Brain microvascular endothelial cell (primary cell): ENCODE results near the gene PRAC2.

ENCODE experiments used
- DNase-seq: peaks from one replicate; pipeline ENCODE4 v3.0.0-alpha.2; 2020
- H3K27ac ChIP-seq: fragments of 250-450 bp; sonication (Bioruptor Pico); 2 replicates; pipeline ENCODE4 v1.5.1; 2020; ENCODE audit warnings: mild to moderate bottlenecking, moderate library complexity
- H3K27me3 ChIP-seq: fragments of 250-450 bp; sonication (Bioruptor Pico); replicated peaks from 2 replicates; pipeline ENCODE4 v1.5.1; 2020; ENCODE audit warnings: mild to moderate bottlenecking
- H3K36me3 ChIP-seq: fragments of 250-450 bp; sonication (Bioruptor Pico); replicated peaks from 2 replicates; pipeline ENCODE4 v1.5.1; 2020; ENCODE audit warnings: mild to moderate bottlenecking
- H3K4me3 ChIP-seq: 2 replicates; pipeline ENCODE4 v1.5.1; 2011; ENCODE audit warnings: low read depth, mild to moderate bottlenecking, control low read depth, low read length, moderate library complexity
- in situ Hi-C: cut with HindIII; loops from 2 replicates; pipeline ENCODE4 v1.10.0; 2017; ENCODE audit warnings: low sequenced_read_pairs, low pct_ligation_motif_present
- TF ChIP-seq, protein P1 (sequence below): IDR thresholded peaks from 2 replicates; pipeline ENCODE4 v1.5.1; 2011; ENCODE audit warnings: low read depth, mild to moderate bottlenecking, moderate library complexity, low read length, control low read depth, inconsistent platforms; ENCODE audit errors: missing control alignments

PRAC2 gene

GRCh38 chr17:48751733-48752398 lies 28.9 kb downstream of the PRAC2 start:
- Histone ChIP-seq H3K27ac (no peak overlapping the region), H3K27me3 (peaks cover 95% of the 10 kb centered on the region), H3K36me3 (no peaks in the 10 kb centered on the region), H3K4me3 (no peak overlapping the region)
- TF ChIP-seq, protein P1, sequence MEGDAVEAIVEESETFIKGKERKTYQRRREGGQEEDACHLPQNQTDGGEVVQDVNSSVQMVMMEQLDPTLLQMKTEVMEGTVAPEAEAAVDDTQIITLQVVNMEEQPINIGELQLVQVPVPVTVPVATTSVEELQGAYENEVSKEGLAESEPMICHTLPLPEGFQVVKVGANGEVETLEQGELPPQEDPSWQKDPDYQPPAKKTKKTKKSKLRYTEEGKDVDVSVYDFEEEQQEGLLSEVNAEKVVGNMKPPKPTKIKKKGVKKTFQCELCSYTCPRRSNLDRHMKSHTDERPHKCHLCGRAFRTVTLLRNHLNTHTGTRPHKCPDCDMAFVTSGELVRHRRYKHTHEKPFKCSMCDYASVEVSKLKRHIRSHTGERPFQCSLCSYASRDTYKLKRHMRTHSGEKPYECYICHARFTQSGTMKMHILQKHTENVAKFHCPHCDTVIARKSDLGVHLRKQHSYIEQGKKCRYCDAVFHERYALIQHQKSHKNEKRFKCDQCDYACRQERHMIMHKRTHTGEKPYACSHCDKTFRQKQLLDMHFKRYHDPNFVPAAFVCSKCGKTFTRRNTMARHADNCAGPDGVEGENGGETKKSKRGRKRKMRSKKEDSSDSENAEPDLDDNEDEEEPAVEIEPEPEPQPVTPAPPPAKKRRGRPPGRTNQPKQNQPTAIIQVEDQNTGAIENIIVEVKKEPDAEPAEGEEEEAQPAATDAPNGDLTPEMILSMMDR, result no peak
- no peak for DNase-seq
- in situ Hi-C loops, result no loop called here

- Histone ChIP-seq H3K27ac (no peak overlapping the region), H3K27me3 (peaks cover 94% of the 10 kb centered on the region), H3K36me3 (no peaks in the 10 kb centered on the region), H3K4me3 (no peak overlapping the region)
- TF ChIP-seq, protein P1, result no peak
- in situ Hi-C loops, result no loop called here
- no peak for DNase-seq
Measured at GRCh38 chr17:48752399-48753288, 29.7 kb downstream of the PRAC2 start.

- in situ Hi-C loops, result no loop called here
- Histone ChIP-seq H3K4me3 (no peak overlapping the region), H3K36me3 (no peaks in the 10 kb centered on the region), H3K27me3 (peaks cover 91% of the 10 kb centered on the region), H3K27ac (no peak overlapping the region)
- TF ChIP-seq, protein P1, result no peak
- no peak for DNase-seq
Measured at GRCh38 chr17:48753794-48754499, 31.0 kb downstream of the PRAC2 start.

DNA sequence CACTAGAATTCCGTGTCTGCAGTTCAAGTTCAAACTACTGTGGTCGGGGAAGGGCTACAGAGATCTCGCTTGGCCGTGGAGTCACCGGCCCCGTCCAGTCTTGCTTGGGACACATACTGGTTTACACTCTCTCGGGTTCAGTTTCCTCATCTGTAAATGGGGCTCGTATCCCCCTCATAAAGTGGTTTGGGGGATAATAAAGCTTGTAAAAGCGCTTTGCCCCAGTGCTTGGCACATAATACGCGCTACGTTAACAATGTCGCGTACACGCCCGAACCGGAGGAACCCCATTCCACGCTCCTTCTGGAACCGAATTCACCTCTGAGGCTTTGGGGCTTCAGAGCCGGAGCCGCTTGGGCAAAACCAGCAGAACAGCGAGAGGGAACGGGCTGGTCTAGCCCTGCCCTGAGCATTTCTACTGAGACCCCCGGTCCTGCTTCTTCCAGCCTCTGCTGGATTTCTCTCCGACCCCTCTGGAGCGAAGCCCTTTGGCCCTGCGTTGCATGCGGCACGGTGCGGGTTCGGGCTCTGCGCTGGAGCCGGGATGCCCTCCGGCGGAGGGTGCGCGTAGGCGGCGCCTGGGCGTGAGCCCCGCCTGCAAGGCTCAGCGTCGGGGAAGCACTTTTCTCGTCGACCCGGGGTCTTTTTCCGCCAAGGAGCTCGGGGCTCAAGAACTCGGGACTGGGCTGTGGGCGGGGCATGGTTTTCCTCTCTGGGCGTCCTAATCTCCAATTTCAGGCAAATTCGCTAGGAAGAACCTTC lies 31.7 kb downstream of the PRAC2 start:
- Histone ChIP-seq H3K27ac (no peak overlapping the region), H3K36me3 (no peaks in the 10 kb centered on the region), H3K4me3 (no peak overlapping the region), H3K27me3 (peaks cover 84% of the 10 kb centered on the region)
- TF ChIP-seq, protein P1, result no peak
- no peak for DNase-seq
- in situ Hi-C loops, result no loop called here

GRCh38 chr17:48755356-48755755 lies 32.4 kb downstream of the PRAC2 start:
- DNase-seq, result no peak
- in situ Hi-C loops, result no loop called here

More at GRCh38 chr17:48755356-48755755, 32.4 kb downstream of the PRAC2 start:
- no peak overlapping the region for H3K4me3 ChIP-seq
- H3K27me3 ChIP-seq, result peaks cover 77% of the 10 kb centered on the region
- TF ChIP-seq, protein P1, result no peak
- no peak overlapping the region for H3K27ac ChIP-seq
- H3K36me3 ChIP-seq, result no peaks in the 10 kb centered on the region
